ENCODE data around the gene TEDC2.

TEDC2 gene

GRCh38 chr16:2455081-2455845 is 4.6 kb upstream of the TEDC2 start:
- H3K27ac Mint-ChIP-seq, result no peak overlapping the region
- H3K4me1 Mint-ChIP-seq, result peaks cover 6% of the 10 kb centered on the region
- no peaks in the 10 kb centered on the region for H3K27me3 Mint-ChIP-seq
- H3K4me3 Mint-ChIP-seq, result no peak overlapping the region
- H3K9me3 Mint-ChIP-seq, result no peaks in the 10 kb centered on the region
- H3K36me3 Mint-ChIP-seq, result peaks cover 2% of the 10 kb centered on the region

- Mint-ChIP-seq H3K36me3 (peaks cover 2% of the 10 kb centered on the region), H3K27me3 (no peaks in the 10 kb centered on the region), H3K4me1 (peaks cover 6% of the 10 kb centered on the region), H3K4me3 (no peak overlapping the region), H3K9me3 (no peaks in the 10 kb centered on the region), H3K27ac (no peak overlapping the region)
Observed at GRCh38 chr16:2456551-2457153, 3.3 kb upstream of the TEDC2 start.

GRCh38 chr16:2457267-2457666 is 2.6 kb upstream of the TEDC2 start:
- Mint-ChIP-seq H3K27ac (no peak overlapping the region), H3K4me3 (no peak overlapping the region), H3K4me1 (peaks cover 6% of the 10 kb centered on the region), H3K36me3 (peaks cover 2% of the 10 kb centered on the region), H3K27me3 (no peaks in the 10 kb centered on the region), H3K9me3 (no peaks in the 10 kb centered on the region)

- Mint-ChIP-seq H3K27me3 (no peaks in the 10 kb centered on the region), H3K4me3 (no peak overlapping the region), H3K27ac (no peak overlapping the region), H3K9me3 (no peaks in the 10 kb centered on the region), H3K4me1 (peaks cover 6% of the 10 kb centered on the region), H3K36me3 (peaks cover 2% of the 10 kb centered on the region)
Observed at GRCh38 chr16:2457946-2458345, 2.0 kb upstream of the TEDC2 start.

- Mint-ChIP-seq H3K36me3 (no peaks in the 10 kb centered on the region), H3K4me3 (peak overlapping the region; percentile 91), H3K4me1 (peaks cover 6% of the 10 kb centered on the region), H3K27ac (peak overlapping the region; percentile 82), H3K27me3 (no peaks in the 10 kb centered on the region), H3K9me3 (no peaks in the 10 kb centered on the region)
Observed at GRCh38 chr16:2458887-2459646, 842 bp upstream of the TEDC2 start.

- Mint-ChIP-seq H3K4me1 (peaks cover 6% of the 10 kb centered on the region), H3K27ac (no peak overlapping the region), H3K36me3 (no peaks in the 10 kb centered on the region), H3K4me3 (peak overlapping the region; percentile 19), H3K9me3 (no peaks in the 10 kb centered on the region), H3K27me3 (no peaks in the 10 kb centered on the region)
Observed at GRCh38 chr16:2460391-2460713, 443 bp downstream of the TEDC2 start.

GRCh38 chr16:2460916-2461315 is 1.0 kb downstream of the TEDC2 start:
- H3K4me3 Mint-ChIP-seq, result peak overlapping the region; percentile 19
- H3K9me3 Mint-ChIP-seq, result no peaks in the 10 kb centered on the region
- no peak overlapping the region for H3K27ac Mint-ChIP-seq
- no peaks in the 10 kb centered on the region for H3K36me3 Mint-ChIP-seq
- no peaks in the 10 kb centered on the region for H3K27me3 Mint-ChIP-seq
- peaks cover 6% of the 10 kb centered on the region for H3K4me1 Mint-ChIP-seq

GRCh38 chr16:2462031-2462866 is 2.3 kb downstream of the TEDC2 start:
- Mint-ChIP-seq H3K27me3 (peaks cover 1% of the 10 kb centered on the region), H3K4me1 (peaks cover 6% of the 10 kb centered on the region), H3K27ac (no peak overlapping the region), H3K36me3 (no peaks in the 10 kb centered on the region), H3K4me3 (no peak overlapping the region), H3K9me3 (no peaks in the 10 kb centered on the region)

GRCh38 chr16:2464333-2464732 is 4.4 kb downstream of the TEDC2 start:
- Mint-ChIP-seq H3K9me3 (no peaks in the 10 kb centered on the region), H3K36me3 (no peaks in the 10 kb centered on the region), H3K4me3 (no peak overlapping the region), H3K27ac (no peak overlapping the region), H3K4me1 (peaks cover 5% of the 10 kb centered on the region), H3K27me3 (peaks cover 6% of the 10 kb centered on the region)

- H3K27ac Mint-ChIP-seq, result no peak overlapping the region
- peaks cover 5% of the 10 kb centered on the region for H3K4me1 Mint-ChIP-seq
- no peak overlapping the region for H3K4me3 Mint-ChIP-seq
- peaks cover 18% of the 10 kb centered on the region for H3K27me3 Mint-ChIP-seq
- H3K9me3 Mint-ChIP-seq, result no peaks in the 10 kb centered on the region
- no peaks in the 10 kb centered on the region for H3K36me3 Mint-ChIP-seq
Observed at GRCh38 chr16:2465653-2466415, 5.9 kb downstream of the TEDC2 start.

GRCh38 chr16:2466667-2467527 is 7.0 kb downstream of the TEDC2 start:
- no peak overlapping the region for H3K4me3 Mint-ChIP-seq
- H3K27me3 Mint-ChIP-seq, result peaks cover 18% of the 10 kb centered on the region
- no peak overlapping the region for H3K27ac Mint-ChIP-seq
- peaks cover 5% of the 10 kb centered on the region for H3K4me1 Mint-ChIP-seq
- H3K36me3 Mint-ChIP-seq, result no peaks in the 10 kb centered on the region
- H3K9me3 Mint-ChIP-seq, result no peaks in the 10 kb centered on the region

GRCh38 chr16:2467528-2468232 is 7.8 kb downstream of the TEDC2 start:
- no peak overlapping the region for H3K27ac Mint-ChIP-seq
- no peak overlapping the region for H3K4me3 Mint-ChIP-seq
- peaks cover 5% of the 10 kb centered on the region for H3K4me1 Mint-ChIP-seq
- no peaks in the 10 kb centered on the region for H3K9me3 Mint-ChIP-seq
- H3K27me3 Mint-ChIP-seq, result peaks cover 18% of the 10 kb centered on the region
- no peaks in the 10 kb centered on the region for H3K36me3 Mint-ChIP-seq

GRCh38 chr16:2468233-2468724 is 8.4 kb downstream of the TEDC2 start:
- Mint-ChIP-seq H3K9me3 (no peaks in the 10 kb centered on the region), H3K4me3 (no peak overlapping the region), H3K27ac (no peak overlapping the region), H3K27me3 (peaks cover 22% of the 10 kb centered on the region), H3K4me1 (peaks cover 9% of the 10 kb centered on the region), H3K36me3 (no peaks in the 10 kb centered on the region)

All from activated naive CD4-positive, alpha-beta T cell treated with anti-CD3 and anti-CD28 coated beads, Interleukin-2, amount 50 U/mL, for 24 hours (primary cell).